ENCODE data around the gene SERPINB6. TPM values are rescaled to one million over a fixed set of nuclear protein-coding genes. Genes with fewer than 3 reads are reported as not detected.

Gene SERPINB6
- total and polyA plus RNA-seq, 5 donors, result 172 to 265 (median 201) TPM

DNA sequence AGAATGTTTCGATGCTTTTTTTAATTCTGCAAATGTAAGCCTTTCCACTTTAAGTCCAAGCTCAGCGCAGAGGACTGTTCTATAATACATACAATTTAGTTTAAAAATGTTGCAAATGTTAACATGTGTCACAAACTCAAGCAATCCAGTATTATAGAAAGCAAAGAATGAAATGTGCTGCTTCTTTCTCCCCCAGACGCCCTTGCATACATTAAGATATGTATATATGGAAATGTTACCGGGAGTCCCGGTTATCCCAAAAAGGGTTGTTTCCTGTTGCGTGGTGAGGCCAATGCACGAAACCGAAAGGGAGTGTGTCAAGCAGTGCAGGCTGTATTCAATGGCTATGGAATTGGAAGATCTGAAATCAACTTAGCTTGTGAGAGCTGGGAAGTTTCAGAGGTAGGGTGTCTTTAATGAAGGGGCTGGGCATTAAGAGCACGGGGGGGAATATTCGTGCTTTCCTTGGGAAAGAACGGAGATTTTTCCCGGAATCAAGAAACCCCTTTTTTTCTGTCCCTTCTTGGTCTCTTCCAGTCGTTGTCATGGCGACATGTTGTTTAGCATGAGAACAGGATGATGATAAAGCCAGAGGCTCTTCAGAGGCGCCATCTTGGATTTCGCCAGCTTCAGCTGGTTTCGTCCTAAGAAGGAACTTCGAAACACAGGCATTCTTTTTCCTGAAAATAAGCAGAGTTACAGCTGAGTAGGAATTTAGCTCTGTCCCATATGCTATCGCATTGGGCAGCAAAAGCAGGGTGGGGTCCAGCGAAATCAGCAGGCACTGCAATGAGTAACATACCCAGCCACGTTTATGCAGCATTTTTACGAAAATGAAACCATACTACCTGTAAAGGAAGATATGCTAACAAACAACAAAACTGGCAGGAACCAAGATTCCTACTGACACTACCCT is 18.2 kb upstream of the SERPINB6 start:
- Histone ChIP-seq H3K9me3 (ENCODE audit: control insufficient read depth, low read length) (no peaks in the 10 kb centered on the region), H3K27ac (ENCODE audit: low read length) (peak overlapping the region; percentile 100), H3K4me1 (ENCODE audit: control insufficient read depth, insufficient read depth, low read length) (peaks cover 2% of the 10 kb centered on the region), H3K27me3 (ENCODE audit: control insufficient read depth, insufficient read depth) (no peaks in the 10 kb centered on the region), H3K4me3 (ENCODE audit: low read length) (peak overlapping the region; percentile 85)
- DNase-seq, result peak; percentile 79 to 86 (median 85)
- ATAC-seq, result peak; percentile 76
- WGBS, result under 1% methylated on average over 22 of the region's 22 CpGs
- intact Hi-C loops (cut with DNase I), result loop anchor here in 3 of 4 donors (5.0 to 10.0 kb wide), 5 partner anchors 37 to 145 kb away; partner anchors contain the start of gene SERPINB1 (in 1 of the 3)

DNA sequence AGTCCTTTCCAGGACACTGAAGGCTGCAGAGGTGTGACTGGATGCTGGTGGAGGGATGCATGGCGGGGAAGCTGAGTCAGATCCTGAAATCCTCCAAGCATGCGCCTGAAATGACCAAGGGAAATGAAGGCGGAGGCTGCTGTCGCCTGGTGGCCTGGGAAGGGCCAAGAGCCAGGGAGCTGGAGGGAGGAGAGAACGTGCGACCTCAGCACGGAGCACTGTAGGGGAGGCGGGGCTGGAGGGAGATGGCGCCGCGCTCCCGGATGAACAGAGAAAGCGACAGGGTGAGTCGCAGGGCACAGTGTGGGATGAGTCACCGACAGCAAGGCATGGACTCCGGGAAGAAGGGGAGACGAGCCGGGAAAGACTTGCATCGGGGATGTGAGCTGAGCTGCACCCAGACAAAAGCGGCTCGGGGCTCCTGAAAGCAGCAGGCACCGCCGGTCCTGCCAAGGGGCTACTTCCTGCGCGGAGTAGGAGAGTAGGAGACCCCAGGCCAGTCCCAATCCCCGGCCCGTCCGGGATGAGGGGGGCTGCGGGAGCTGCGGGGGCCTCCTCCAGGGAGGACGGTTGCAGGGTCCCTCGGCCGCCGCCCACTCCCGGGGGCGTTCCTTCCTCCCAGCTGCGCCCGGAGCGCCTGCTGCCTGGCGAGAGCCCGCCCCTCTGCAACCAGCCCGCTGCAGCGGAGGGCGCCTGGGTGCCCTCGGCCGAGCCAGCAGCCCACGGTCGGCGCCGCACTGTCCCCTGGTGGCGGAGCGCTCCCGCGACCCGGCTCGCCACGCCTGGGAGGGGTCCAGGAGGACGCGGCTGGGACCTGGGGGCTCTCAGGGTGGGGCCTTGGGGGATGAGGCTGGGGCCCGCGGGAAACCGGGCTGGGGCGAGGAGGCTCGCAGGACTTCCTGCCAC is 17.3 kb upstream of the SERPINB6 start:
- peak; percentile 91 to 93 for ATAC-seq
- Histone ChIP-seq H3K9me3 (ENCODE audit: control insufficient read depth, low read length) (no peaks in the 10 kb centered on the region), H3K27me3 (ENCODE audit: control insufficient read depth, insufficient read depth) (no peaks in the 10 kb centered on the region), H3K4me1 (ENCODE audit: control insufficient read depth, insufficient read depth, low read length) (peaks cover 2% of the 10 kb centered on the region), H3K4me3 (ENCODE audit: low read length) (peak overlapping the region; percentile 85), H3K27ac (ENCODE audit: low read length) (peak overlapping the region; percentile 100)
- intact Hi-C loops (cut with DNase I), result loop anchor here in 3 of 4 donors (5.0 to 10.0 kb wide), 5 partner anchors 36 to 144 kb away; partner anchors contain the start of gene SERPINB1 (in 1 of the 3)
- under 1% methylated on average over 64 of the region's 64 CpGs for WGBS
- DNase-seq, result peak; percentile 95 to 97 (median 96)

DNA sequence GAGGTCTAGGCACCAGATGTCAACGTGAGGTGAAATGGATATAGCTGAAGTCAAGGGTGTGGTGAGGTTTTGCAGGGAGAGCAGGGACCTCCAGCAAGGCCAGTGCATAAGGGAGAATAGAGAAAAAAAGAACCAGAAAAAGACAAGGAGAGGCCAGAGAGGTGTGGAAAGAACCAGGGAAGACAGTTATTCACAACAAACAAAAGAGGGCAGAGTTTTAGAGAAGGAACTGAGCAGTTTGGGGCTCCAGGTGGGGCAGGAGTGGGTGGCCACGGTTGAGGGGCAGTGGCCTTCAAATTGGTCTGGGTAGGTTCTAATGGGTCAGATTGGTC is 16.7 kb upstream of the SERPINB6 start:
- 16% methylated on average over 2 of the region's 2 CpGs for WGBS
- no peaks in the 10 kb centered on the region for H3K27me3 ChIP-seq (ENCODE audit: control insufficient read depth, insufficient read depth)
- no peak for DNase-seq
- no peaks in the 10 kb centered on the region for H3K9me3 ChIP-seq (ENCODE audit: control insufficient read depth, low read length)
- no peak for ATAC-seq
- intact Hi-C loops (cut with DNase I), result loop anchor here in 3 of 4 donors (5.0 to 10.0 kb wide), 5 partner anchors 36 to 143 kb away; partner anchors contain the start of gene SERPINB1 (in 1 of the 3)
- peak overlapping the region; percentile 100 for H3K27ac ChIP-seq (ENCODE audit: low read length)
- peaks cover 2% of the 10 kb centered on the region for H3K4me1 ChIP-seq (ENCODE audit: control insufficient read depth, insufficient read depth, low read length)
- H3K4me3 ChIP-seq (ENCODE audit: low read length), result peak overlapping the region; percentile 85

DNA sequence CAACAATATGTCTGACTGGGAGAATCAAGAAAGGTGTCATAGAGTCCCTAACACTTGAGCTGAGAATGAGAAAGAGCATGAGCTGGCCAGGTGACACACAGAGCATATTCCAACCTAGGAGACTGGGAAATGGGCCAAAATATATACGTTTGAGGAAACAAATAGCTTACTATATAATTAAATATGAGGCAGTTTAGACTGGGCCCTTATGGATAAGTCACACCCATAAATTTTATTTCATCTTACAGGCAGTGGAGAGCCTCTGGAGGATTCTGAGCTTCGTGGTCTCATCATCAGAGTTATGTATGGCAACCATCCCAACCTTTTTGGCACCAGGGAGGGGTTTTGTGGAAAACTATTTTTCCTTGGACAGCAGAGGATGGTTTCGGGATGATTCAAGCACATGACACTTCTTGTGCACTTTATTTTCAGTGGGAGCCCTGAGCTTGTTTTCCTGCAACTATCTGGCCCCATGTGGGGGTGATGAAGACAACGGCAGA is 15.4 kb upstream of the SERPINB6 start:
- WGBS, result 22% methylated on average over 4 of the region's 4 CpGs
- no peak for ATAC-seq
- no peak for DNase-seq
- Histone ChIP-seq H3K4me3 (ENCODE audit: low read length) (no peak overlapping the region), H3K9me3 (ENCODE audit: control insufficient read depth, low read length) (no peaks in the 10 kb centered on the region), H3K4me1 (ENCODE audit: control insufficient read depth, insufficient read depth, low read length) (peaks cover 5% of the 10 kb centered on the region), H3K27me3 (ENCODE audit: control insufficient read depth, insufficient read depth) (no peaks in the 10 kb centered on the region), H3K27ac (ENCODE audit: low read length) (no peak overlapping the region)
- intact Hi-C loops (cut with DNase I), result loop anchor here in 3 of 4 donors (5.0 to 10.0 kb wide), 5 partner anchors 34 to 142 kb away; partner anchors contain the start of gene SERPINB1 (in 1 of the 3)

DNA sequence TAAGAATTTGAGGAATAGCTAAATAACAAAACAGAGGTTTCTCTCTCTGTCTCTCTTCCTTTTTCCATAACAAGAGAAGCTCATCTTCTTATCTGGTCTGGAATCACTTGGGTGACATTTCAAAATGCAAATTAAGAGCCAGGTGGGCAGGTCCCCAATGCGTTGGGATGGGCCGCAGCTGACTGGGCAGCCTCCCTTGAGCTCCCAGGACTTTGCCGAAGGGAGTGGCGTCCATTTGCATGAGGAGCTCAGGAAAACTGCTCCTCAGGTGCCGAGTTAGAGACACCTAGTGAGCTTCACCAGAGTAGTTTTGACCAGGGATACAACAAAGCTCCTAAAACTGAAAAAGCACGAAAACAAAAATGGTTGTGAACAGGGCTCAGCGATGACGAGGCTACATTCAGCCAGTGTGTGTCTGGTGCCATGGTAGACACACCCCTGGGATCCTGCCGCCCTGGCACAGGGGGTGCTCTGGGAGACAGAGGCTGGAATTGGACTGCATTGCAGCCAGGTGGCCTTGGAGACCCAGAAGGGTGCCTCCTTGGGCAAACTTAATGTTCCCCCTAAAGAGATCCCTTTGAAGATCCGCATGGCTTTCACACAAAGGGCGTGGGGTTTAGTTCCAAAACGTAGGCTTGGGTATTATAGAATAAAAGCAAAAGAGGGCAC is 13.5 kb upstream of the SERPINB6 start:
- Histone ChIP-seq H3K4me1 (ENCODE audit: control insufficient read depth, insufficient read depth, low read length) (peaks cover 8% of the 10 kb centered on the region), H3K4me3 (ENCODE audit: low read length) (no peak overlapping the region), H3K27me3 (ENCODE audit: control insufficient read depth, insufficient read depth) (no peaks in the 10 kb centered on the region), H3K9me3 (ENCODE audit: control insufficient read depth, low read length) (no peaks in the 10 kb centered on the region), H3K27ac (ENCODE audit: low read length) (no peak overlapping the region)
- intact Hi-C loops (cut with DNase I), result loop anchor here in 3 of 4 donors (5.0 to 10.0 kb wide), 5 partner anchors 33 to 140 kb away; partner anchors contain the start of gene SERPINB1 (in 1 of the 3)
- ATAC-seq, result no peak
- WGBS, result 92% methylated on average over 12 of the region's 12 CpGs
- no peak for DNase-seq

DNA sequence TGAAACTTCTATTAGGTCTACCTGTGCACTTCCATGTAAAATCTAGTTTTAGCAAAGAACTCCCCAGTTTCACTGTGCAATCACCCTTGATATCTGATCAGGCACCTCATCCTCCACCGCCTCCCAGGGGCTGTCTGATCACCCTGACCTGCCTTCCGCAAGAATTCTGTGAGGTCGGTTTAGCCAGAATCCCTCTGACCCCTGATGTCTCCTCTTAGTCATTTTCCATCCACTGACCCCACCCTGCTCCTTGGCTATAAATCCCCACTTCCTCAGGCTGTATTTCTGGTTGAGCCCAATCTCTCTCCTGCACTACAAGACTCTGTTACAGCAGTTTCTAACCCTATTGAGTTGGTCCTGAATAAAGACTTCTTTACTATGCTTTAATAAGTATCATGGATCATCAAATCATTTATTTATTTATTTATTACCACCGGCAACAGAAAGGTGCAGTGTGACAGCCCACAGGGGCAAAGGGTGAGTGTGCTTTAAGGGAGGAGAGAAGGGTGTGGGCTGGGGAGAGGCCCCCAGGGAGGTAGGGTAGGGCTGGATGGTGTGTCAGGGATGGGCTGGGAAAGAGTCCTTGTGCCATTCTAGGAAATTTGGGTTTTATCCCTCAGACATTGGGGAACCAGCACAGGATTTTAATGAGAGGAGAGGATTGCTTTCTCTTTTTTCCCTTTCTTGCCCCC is 11.2 kb upstream of the SERPINB6 start:
- no peak for DNase-seq
- Histone ChIP-seq H3K4me3 (ENCODE audit: low read length) (no peak overlapping the region), H3K9me3 (ENCODE audit: control insufficient read depth, low read length) (no peaks in the 10 kb centered on the region), H3K27me3 (ENCODE audit: control insufficient read depth, insufficient read depth) (no peaks in the 10 kb centered on the region), H3K27ac (ENCODE audit: low read length) (peak overlapping the region; percentile 19), H3K4me1 (ENCODE audit: control insufficient read depth, insufficient read depth, low read length) (peaks cover 10% of the 10 kb centered on the region)
- intact Hi-C loops (cut with DNase I), result loop anchor here in 2 of 4 donors (10.0 kb wide), 2 partner anchors 48 to 138 kb away; partner anchors contain the start of gene SERPINB1 (in 1 of the 2)
- ATAC-seq, result peak in 1 of 2 donors; percentile 64
- 75% methylated on average over 4 of the region's 4 CpGs for whole genome bisulfite sequencing

DNA sequence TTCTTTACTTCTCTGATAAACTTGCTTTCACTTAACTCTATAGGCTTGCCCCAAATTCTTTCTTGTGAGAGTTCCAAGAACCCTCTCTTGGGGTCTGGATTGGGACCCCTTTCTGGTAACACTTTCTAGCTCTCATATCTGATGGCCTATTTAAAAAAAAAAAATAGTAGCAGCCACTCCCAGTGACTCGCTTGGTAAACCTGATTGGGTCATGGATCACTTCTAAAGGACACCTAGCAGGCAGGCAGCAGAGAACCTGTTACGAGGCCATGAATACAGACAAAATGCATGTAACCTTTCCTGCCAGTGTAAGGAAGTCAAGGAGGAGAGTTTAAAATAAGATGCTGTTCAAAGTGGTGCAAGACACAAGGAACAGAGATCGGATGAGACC is 9.1 kb upstream of the SERPINB6 start:
- H3K27ac ChIP-seq (ENCODE audit: low read length), result no peak overlapping the region
- peaks cover 9% of the 10 kb centered on the region for H3K4me1 ChIP-seq (ENCODE audit: control insufficient read depth, insufficient read depth, low read length)
- no peaks in the 10 kb centered on the region for H3K9me3 ChIP-seq (ENCODE audit: control insufficient read depth, low read length)
- no peak overlapping the region for H3K4me3 ChIP-seq (ENCODE audit: low read length)
- no peak for ATAC-seq
- WGBS, result 94% methylated on average over 3 of the region's 3 CpGs
- no peak for DNase-seq
- intact Hi-C loops (cut with DNase I), result loop anchor here in 2 of 4 donors (10.0 kb wide), 2 partner anchors 46 to 136 kb away; partner anchors contain the start of gene SERPINB1 (in 1 of the 2)
- no peaks in the 10 kb centered on the region for H3K27me3 ChIP-seq (ENCODE audit: control insufficient read depth, insufficient read depth)

DNA sequence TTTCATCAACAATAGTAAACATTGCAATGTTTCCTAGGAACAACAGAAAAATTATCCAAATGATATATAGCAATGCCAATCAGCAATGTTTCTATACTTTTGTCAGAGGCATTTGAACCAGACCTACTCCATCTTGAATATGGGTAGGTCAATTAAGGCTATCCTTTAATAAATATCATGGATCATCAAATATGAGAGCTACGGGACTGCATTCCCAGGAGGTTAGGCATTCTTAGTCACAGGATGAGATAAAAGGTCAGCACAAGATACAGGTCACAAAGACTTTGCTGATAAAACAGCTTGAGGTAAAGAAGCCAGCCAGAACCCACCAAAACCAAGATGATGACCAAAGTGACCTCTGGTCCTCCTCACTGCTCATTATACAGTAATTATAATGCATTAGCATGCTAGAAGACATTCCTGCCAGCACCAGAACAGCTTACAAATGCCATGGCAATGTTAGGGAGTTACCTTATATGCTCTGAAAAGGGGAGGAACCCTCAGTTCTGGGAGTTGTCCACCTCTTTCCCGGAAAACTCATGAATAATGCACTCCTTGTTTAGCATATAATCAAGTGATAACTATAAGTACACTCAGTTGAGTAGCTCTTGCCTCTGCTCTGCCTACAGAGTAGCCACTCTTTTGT is 8.6 kb upstream of the SERPINB6 start:
- DNase-seq, result no peak
- Histone ChIP-seq H3K9me3 (ENCODE audit: control insufficient read depth, low read length) (no peaks in the 10 kb centered on the region), H3K27ac (ENCODE audit: low read length) (no peak overlapping the region), H3K4me3 (ENCODE audit: low read length) (no peak overlapping the region), H3K27me3 (ENCODE audit: control insufficient read depth, insufficient read depth) (no peaks in the 10 kb centered on the region), H3K4me1 (ENCODE audit: control insufficient read depth, insufficient read depth, low read length) (peaks cover 9% of the 10 kb centered on the region)
- ATAC-seq, result peak in 1 of 2 donors; percentile 13
- 58% methylated on average over 2 of the region's 2 CpGs for WGBS
- intact Hi-C loops (cut with DNase I), result loop anchor here in 2 of 4 donors (10.0 kb wide), 2 partner anchors 45 to 135 kb away; partner anchors contain the start of gene SERPINB1 (in 1 of the 2)

DNA sequence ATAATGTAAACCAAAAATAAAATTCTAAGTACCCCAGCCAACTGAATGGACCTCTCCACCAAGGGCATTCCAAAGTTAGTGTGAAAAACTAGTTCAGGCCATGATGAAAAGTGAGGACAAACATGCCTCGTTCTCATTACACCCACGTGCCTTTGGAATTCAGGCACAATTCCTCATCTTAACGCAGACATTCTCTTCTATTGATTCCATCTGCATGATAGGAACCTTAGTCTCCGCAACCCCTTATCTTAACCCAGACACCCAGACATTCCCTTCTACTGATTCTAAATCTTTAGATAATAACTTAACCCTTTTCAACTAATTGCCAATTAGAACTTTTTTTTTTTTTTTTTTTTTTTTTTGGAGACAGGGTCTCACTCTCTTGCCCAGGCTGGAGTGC is 7.6 kb upstream of the SERPINB6 start:
- H3K27ac ChIP-seq (ENCODE audit: low read length), result no peak overlapping the region
- peaks cover 9% of the 10 kb centered on the region for H3K4me1 ChIP-seq (ENCODE audit: control insufficient read depth, insufficient read depth, low read length)
- no peak for DNase-seq
- H3K27me3 ChIP-seq (ENCODE audit: control insufficient read depth, insufficient read depth), result no peaks in the 10 kb centered on the region
- H3K4me3 ChIP-seq (ENCODE audit: low read length), result no peak overlapping the region
- intact Hi-C loops (cut with DNase I), result no loop called here
- no peaks in the 10 kb centered on the region for H3K9me3 ChIP-seq (ENCODE audit: control insufficient read depth, low read length)
- WGBS, result 63% methylated on average over 4 of the region's 4 CpGs
- ATAC-seq, result no peak

Measured in right cardiac atrium (tissue), 5 donors.